SK-N-SH treated with all-trans-retinoic acid at 6 μM for 48 hours (cell line): Measurements from ENCODE around the gene METTL13.

Experiments
- ATAC-seq: fragments of 200-7000 bp; cut with Tn5 transposase; 3 replicates; pipeline ENCODE4 v1.9.1; 2020; ENCODE audit warnings: mild to moderate bottlenecking, moderate library complexity
- ARNTL ChIP-seq: fragments of 450-650 bp; formaldehyde crosslinking; IDR thresholded peaks from 2 replicates; pipeline ENCODE4 v1.5.0; 2020; ENCODE audit warnings: low read depth, mild to moderate bottlenecking, moderate library complexity, borderline replicate concordance
- BACH2 ChIP-seq: fragments of 250-450 bp; sonication (Bioruptor Pico); IDR thresholded peaks from 2 replicates; pipeline ENCODE4 v1.9.0; 2021; ENCODE audit warnings: mild to moderate bottlenecking, borderline replicate concordance
- CREB5 ChIP-seq: fragments of 250-450 bp; sonication (Bioruptor Pico); IDR thresholded peaks from 2 replicates; pipeline ENCODE4 v1.5.1; 2020; ENCODE audit warnings: low read depth, mild to moderate bottlenecking, moderate library complexity
- CSDC2 ChIP-seq: fragments of 250-450 bp; sonication (Bioruptor Pico); IDR thresholded peaks from 2 replicates; pipeline ENCODE4 v1.5.0; 2020; ENCODE audit warnings: mild to moderate bottlenecking, moderate library complexity
- ESRRG ChIP-seq: fragments of 250-450 bp; sonication (Bioruptor Pico); IDR thresholded peaks from 2 replicates; pipeline ENCODE4 v1.6.1; 2021; ENCODE audit warnings: mild to moderate bottlenecking
- GLIS3 ChIP-seq: fragments of 250-450 bp; sonication (Bioruptor Pico); IDR thresholded peaks from 2 replicates; pipeline ENCODE4 v1.5.0; 2020; ENCODE audit warnings: mild to moderate bottlenecking, moderate library complexity
- ISL1 ChIP-seq: fragments of 250-450 bp; sonication (Bioruptor Pico); IDR thresholded peaks from 2 replicates; pipeline ENCODE4 v2.1.2; 2022; ENCODE audit warnings: mild to moderate bottlenecking, moderate library complexity
- OSR1 ChIP-seq: fragments of 250-450 bp; sonication (Bioruptor Pico); IDR thresholded peaks from 2 replicates; pipeline ENCODE4 v1.8.0; 2022; ENCODE audit warnings: moderate library complexity, mild to moderate bottlenecking, inconsistent platforms
- PATZ1 ChIP-seq: fragments of 250-450 bp; sonication (Bioruptor Pico); IDR thresholded peaks from 2 replicates; pipeline ENCODE4 v1.8.0; 2020; ENCODE audit warnings: mild to moderate bottlenecking, moderate library complexity, borderline replicate concordance
- POU6F1 ChIP-seq: fragments of 250-450 bp; sonication (Bioruptor Pico); IDR thresholded peaks from 2 replicates; pipeline ENCODE4 v1.8.0; 2021; ENCODE audit warnings: low read depth, mild to moderate bottlenecking, moderate library complexity, borderline replicate concordance
- PPARA ChIP-seq: fragments of 250-450 bp; sonication (Bioruptor Pico); IDR thresholded peaks from 2 replicates; pipeline ENCODE4 v1.5.0; 2020; ENCODE audit warnings: mild to moderate bottlenecking, borderline replicate concordance
- RARB ChIP-seq: fragments of 250-450 bp; sonication (Bioruptor Pico); IDR thresholded peaks from 2 replicates; pipeline ENCODE4 v1.8.0; 2021; ENCODE audit warnings: mild to moderate bottlenecking, moderate library complexity
- SNAI2 ChIP-seq: fragments of 250-450 bp; sonication (Bioruptor Pico); IDR thresholded peaks from 2 replicates; pipeline ENCODE4 v1.5.0; 2020; ENCODE audit warnings: mild to moderate bottlenecking, moderate library complexity
- TCF4 ChIP-seq: fragments of 250-450 bp; sonication (Bioruptor Pico); IDR thresholded peaks from 2 replicates; pipeline ENCODE4 v1.8.0; 2021; ENCODE audit warnings: mild to moderate bottlenecking, moderate library complexity, borderline replicate concordance
- TOX ChIP-seq: fragments of 250-450 bp; sonication (Bioruptor Pico); IDR thresholded peaks from 2 replicates; pipeline ENCODE4 v1.8.0; 2021; ENCODE audit warnings: mild to moderate bottlenecking, moderate library complexity, borderline replicate concordance
- TSHZ2 ChIP-seq: fragments of 250-450 bp; sonication (Bioruptor Pico); IDR thresholded peaks from 2 replicates; pipeline ENCODE4 v1.5.0; 2020; ENCODE audit warnings: mild to moderate bottlenecking, moderate library complexity
- ZC3H10 ChIP-seq: fragments of 250-450 bp; sonication (Bioruptor Pico); IDR thresholded peaks from 2 replicates; pipeline ENCODE4 v1.5.1; 2021; ENCODE audit warnings: mild to moderate bottlenecking, moderate library complexity
- ZFP3 ChIP-seq: fragments of 250-450 bp; sonication (Bioruptor Pico); IDR thresholded peaks from 2 replicates; pipeline ENCODE4 v1.5.0; 2020; ENCODE audit warnings: mild to moderate bottlenecking, moderate library complexity
- ZNF70 ChIP-seq: fragments of 450-650 bp; formaldehyde crosslinking; IDR thresholded peaks from 2 replicates; pipeline ENCODE4 v1.5.0; 2020; ENCODE audit warnings: mild to moderate bottlenecking, moderate library complexity
- ZNF8 ChIP-seq: fragments of 450-650 bp; formaldehyde crosslinking; IDR thresholded peaks from 2 replicates; pipeline ENCODE4 v1.5.0; 2020; ENCODE audit warnings: mild to moderate bottlenecking, moderate library complexity

The METTL13 gene

GRCh38 chr1:171819946-171820345, 38.5 kb downstream of the METTL13 start:
- ATAC-seq, result no peak
- TF ChIP-seq PPARA (CRISPR knock-in tag), result no peak
- TF ChIP-seq ARNTL (CRISPR knock-in tag), result no peak
- no peak for TF ChIP-seq POU6F1
- TF ChIP-seq TOX (CRISPR knock-in tag), result no peak
- TF ChIP-seq CREB5, result no peak
- no peak for TF ChIP-seq ESRRG (CRISPR knock-in tag)
- TF ChIP-seq ZNF70 (CRISPR knock-in tag), result no peak
- TF ChIP-seq RARB (CRISPR knock-in tag), result no peak
- no peak for TF ChIP-seq ZC3H10 (CRISPR knock-in tag)
- TF ChIP-seq GLIS3 (CRISPR knock-in tag), result no peak
- TF ChIP-seq SNAI2 (CRISPR knock-in tag), result no peak
- TF ChIP-seq PATZ1 (CRISPR knock-in tag), result no peak
- no peak for TF ChIP-seq ZFP3
- TF ChIP-seq BACH2 (CRISPR knock-in tag), result no peak
- TF ChIP-seq TCF4, result no peak
- no peak for TF ChIP-seq CSDC2
- TF ChIP-seq ISL1 (CRISPR knock-in tag), result no peak
- TF ChIP-seq OSR1 (CRISPR knock-in tag), result no peak
- TF ChIP-seq TSHZ2 (CRISPR knock-in tag), result no peak
- TF ChIP-seq ZNF8 (CRISPR knock-in tag), result no peak

GRCh38 chr1:171826973-171827372, 45.5 kb downstream of the METTL13 start:
- TF ChIP-seq TSHZ2 (CRISPR knock-in tag), result no peak
- TF ChIP-seq PPARA (CRISPR knock-in tag), result no peak
- no peak for TF ChIP-seq ISL1 (CRISPR knock-in tag)
- TF ChIP-seq TCF4, result no peak
- TF ChIP-seq ZNF8 (CRISPR knock-in tag), result no peak
- no peak for TF ChIP-seq CSDC2
- TF ChIP-seq BACH2 (CRISPR knock-in tag), result no peak
- TF ChIP-seq TOX (CRISPR knock-in tag), result no peak
- TF ChIP-seq OSR1 (CRISPR knock-in tag), result no peak
- no peak for TF ChIP-seq CREB5
- no peak for TF ChIP-seq RARB (CRISPR knock-in tag)
- TF ChIP-seq POU6F1, result no peak
- no peak for TF ChIP-seq ZFP3

More at GRCh38 chr1:171826973-171827372, 45.5 kb downstream of the METTL13 start:
- no peak for ATAC-seq
